ENCODE data around the gene SLC16A14. TPM values are rescaled to one million over a fixed set of nuclear protein-coding genes. Genes with fewer than 3 reads are reported as not detected.

The SLC16A14 gene
- total RNA-seq, 1 experiment from 2014 or later = 7.9 TPM

DNA sequence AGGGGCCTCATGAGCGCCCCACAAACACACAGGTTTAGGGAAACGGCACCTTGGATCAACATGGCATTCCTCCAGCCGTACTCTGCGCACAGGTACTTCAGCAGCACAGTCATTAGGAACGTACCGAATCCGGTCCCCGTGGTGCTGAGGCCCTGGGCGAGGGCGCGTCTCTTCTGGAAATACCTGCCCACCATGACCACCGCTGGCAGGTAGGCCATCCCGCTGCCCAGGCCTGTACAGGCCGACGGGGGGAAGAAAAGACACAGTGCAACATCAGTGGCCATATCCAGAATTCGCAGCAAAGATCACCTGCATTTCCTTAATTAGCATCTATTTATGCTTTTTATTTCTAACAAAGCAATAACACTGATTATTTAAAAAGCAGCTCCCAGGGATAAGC, 22.2 kb downstream of the SLC16A14 start:
- POLR2A ChIA-PET = no interaction called here
- Histone ChIP-seq H3K9ac (ENCODE audit: low read length) (no peak overlapping the region), H3K27ac (ENCODE audit: low read depth, low read length) (no peak overlapping the region), H4K20me1 (ENCODE audit: insufficient read depth) (no peaks in the 10 kb centered on the region), H3K4me2 (ENCODE audit: low read length) (no peak overlapping the region), H3K36me3 (ENCODE audit: control insufficient read depth in 1 of 2, insufficient read depth in 2 of 2, low read length in 2 of 2) (0 out of 4 replicates have a peak, but pooled peaks cover 0 to 5% of the 10 kb centered on the region in 2 experiments), H3K27me3 (ENCODE audit: insufficient read depth, low read length) (no peaks in the 10 kb centered on the region), H2AFZ (ENCODE audit: low read depth, low read length, poor library complexity, severe bottlenecking) (no peak overlapping the region), H3K4me1 (ENCODE audit: control insufficient read depth in 1 of 2, insufficient read depth in 2 of 2, low read length in 2 of 2) (no peaks in the 10 kb centered on the region), H3K9me3 (ENCODE audit: control insufficient read depth in 1 of 2, insufficient read depth in 1 of 2, low read depth in 1 of 2, low read length in 2 of 2) (no peaks in the 10 kb centered on the region), H3K79me2 (ENCODE audit: insufficient read depth, low read length) (no peaks in the 10 kb centered on the region), H3K4me3 (replicated peaks in 1 of 2; ENCODE audit: low read depth in 1 of 2, low read length in 2 of 2) (no peak overlapping the region), H3K9me2 (ENCODE audit: insufficient read depth) (no peaks in the 10 kb centered on the region)
- DNase-seq (ENCODE audit: low read depth, low spot score) (no peak), ATAC-seq (no peak)
- intact Hi-C loops (cut with micrococcal nuclease) = no loop called here
- BruUV-seq (replicated peaks) = no TSS peak
- CTCF ChIA-PET = no interaction called here
- RAD21 ChIA-PET (ENCODE audit: low non-redundant PET in 1 of 2, low total read pairs in 2 of 2, uncharacterized antibody in 2 of 2, unreplicated experiment in 2 of 2) = no interaction called here
- TF ChIP-seq, protein P1, sequence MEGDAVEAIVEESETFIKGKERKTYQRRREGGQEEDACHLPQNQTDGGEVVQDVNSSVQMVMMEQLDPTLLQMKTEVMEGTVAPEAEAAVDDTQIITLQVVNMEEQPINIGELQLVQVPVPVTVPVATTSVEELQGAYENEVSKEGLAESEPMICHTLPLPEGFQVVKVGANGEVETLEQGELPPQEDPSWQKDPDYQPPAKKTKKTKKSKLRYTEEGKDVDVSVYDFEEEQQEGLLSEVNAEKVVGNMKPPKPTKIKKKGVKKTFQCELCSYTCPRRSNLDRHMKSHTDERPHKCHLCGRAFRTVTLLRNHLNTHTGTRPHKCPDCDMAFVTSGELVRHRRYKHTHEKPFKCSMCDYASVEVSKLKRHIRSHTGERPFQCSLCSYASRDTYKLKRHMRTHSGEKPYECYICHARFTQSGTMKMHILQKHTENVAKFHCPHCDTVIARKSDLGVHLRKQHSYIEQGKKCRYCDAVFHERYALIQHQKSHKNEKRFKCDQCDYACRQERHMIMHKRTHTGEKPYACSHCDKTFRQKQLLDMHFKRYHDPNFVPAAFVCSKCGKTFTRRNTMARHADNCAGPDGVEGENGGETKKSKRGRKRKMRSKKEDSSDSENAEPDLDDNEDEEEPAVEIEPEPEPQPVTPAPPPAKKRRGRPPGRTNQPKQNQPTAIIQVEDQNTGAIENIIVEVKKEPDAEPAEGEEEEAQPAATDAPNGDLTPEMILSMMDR (IDR thresholded peaks at IDR 0.05 in 2 of 3, conservative IDR thresholded peaks at IDR 0.05 in 1 of 3; ENCODE audit: borderline replicate concordance in 1 of 3, insufficient read depth in 1 of 3, low read depth in 2 of 3, low read length in 2 of 3) = no peak
- TF ChIP-seq, protein P2, sequence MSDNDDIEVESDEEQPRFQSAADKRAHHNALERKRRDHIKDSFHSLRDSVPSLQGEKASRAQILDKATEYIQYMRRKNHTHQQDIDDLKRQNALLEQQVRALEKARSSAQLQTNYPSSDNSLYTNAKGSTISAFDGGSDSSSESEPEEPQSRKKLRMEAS (IDR thresholded peaks at IDR 0.05) = no peak
- TF ChIP-seq ZNF274 (IDR thresholded peaks at IDR 0.05; ENCODE audit: low read depth, low read length) (no peak), CEBPB (IDR thresholded peaks at IDR 0.05; ENCODE audit: low read depth) (no peak), ELF1 (IDR thresholded peaks at IDR 0.05; ENCODE audit: borderline replicate concordance, low read depth) (no peak), EZH2 (IDR thresholded peaks at IDR 0.05) (no peak), SRF (IDR thresholded peaks at IDR 0.05; ENCODE audit: low read depth) (no peak), EGR1 (IDR thresholded peaks at IDR 0.05; ENCODE audit: low read depth) (no peak), EZH2phosphoT487 (IDR thresholded peaks at IDR 0.05; ENCODE audit: borderline replicate concordance) (no peak), FOSL1 (IDR thresholded peaks at IDR 0.05; ENCODE audit: low read depth) (no peak), TCF7L2 (IDR thresholded peaks at IDR 0.05; ENCODE audit: borderline replicate concordance, extremely low read depth, insufficient read depth, insufficient read length) (no peak), ZFX (IDR thresholded peaks at IDR 0.05) (no peak), SIN3A (IDR thresholded peaks at IDR 0.05; ENCODE audit: low read depth) (no peak), RAD21 (IDR thresholded peaks at IDR 0.05; ENCODE audit: low read depth) (no peak), SP1 (IDR thresholded peaks at IDR 0.05; ENCODE audit: low read depth) (no peak), YY1 (IDR thresholded peaks at IDR 0.05; ENCODE audit: extremely low read depth, insufficient replicate concordance, low read depth, low read length) (no peak), CBX3 (IDR thresholded peaks at IDR 0.05; ENCODE audit: low read depth) (no peak)
- TF ChIP-seq, protein P3, sequence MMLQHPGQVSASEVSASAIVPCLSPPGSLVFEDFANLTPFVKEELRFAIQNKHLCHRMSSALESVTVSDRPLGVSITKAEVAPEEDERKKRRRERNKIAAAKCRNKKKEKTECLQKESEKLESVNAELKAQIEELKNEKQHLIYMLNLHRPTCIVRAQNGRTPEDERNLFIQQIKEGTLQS (IDR thresholded peaks at IDR 0.05) = no peak
- TF ChIP-seq, protein P4, sequence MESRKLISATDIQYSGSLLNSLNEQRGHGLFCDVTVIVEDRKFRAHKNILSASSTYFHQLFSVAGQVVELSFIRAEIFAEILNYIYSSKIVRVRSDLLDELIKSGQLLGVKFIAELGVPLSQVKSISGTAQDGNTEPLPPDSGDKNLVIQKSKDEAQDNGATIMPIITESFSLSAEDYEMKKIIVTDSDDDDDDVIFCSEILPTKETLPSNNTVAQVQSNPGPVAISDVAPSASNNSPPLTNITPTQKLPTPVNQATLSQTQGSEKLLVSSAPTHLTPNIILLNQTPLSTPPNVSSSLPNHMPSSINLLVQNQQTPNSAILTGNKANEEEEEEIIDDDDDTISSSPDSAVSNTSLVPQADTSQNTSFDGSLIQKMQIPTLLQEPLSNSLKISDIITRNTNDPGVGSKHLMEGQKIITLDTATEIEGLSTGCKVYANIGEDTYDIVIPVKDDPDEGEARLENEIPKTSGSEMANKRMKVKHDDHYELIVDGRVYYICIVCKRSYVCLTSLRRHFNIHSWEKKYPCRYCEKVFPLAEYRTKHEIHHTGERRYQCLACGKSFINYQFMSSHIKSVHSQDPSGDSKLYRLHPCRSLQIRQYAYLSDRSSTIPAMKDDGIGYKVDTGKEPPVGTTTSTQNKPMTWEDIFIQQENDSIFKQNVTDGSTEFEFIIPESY (IDR thresholded peaks at IDR 0.05; ENCODE audit: extremely low read depth, insufficient replicate concordance, low read length) = no peak
- TF ChIP-seq, protein P5, sequence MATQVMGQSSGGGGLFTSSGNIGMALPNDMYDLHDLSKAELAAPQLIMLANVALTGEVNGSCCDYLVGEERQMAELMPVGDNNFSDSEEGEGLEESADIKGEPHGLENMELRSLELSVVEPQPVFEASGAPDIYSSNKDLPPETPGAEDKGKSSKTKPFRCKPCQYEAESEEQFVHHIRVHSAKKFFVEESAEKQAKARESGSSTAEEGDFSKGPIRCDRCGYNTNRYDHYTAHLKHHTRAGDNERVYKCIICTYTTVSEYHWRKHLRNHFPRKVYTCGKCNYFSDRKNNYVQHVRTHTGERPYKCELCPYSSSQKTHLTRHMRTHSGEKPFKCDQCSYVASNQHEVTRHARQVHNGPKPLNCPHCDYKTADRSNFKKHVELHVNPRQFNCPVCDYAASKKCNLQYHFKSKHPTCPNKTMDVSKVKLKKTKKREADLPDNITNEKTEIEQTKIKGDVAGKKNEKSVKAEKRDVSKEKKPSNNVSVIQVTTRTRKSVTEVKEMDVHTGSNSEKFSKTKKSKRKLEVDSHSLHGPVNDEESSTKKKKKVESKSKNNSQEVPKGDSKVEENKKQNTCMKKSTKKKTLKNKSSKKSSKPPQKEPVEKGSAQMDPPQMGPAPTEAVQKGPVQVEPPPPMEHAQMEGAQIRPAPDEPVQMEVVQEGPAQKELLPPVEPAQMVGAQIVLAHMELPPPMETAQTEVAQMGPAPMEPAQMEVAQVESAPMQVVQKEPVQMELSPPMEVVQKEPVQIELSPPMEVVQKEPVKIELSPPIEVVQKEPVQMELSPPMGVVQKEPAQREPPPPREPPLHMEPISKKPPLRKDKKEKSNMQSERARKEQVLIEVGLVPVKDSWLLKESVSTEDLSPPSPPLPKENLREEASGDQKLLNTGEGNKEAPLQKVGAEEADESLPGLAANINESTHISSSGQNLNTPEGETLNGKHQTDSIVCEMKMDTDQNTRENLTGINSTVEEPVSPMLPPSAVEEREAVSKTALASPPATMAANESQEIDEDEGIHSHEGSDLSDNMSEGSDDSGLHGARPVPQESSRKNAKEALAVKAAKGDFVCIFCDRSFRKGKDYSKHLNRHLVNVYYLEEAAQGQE (IDR thresholded peaks at IDR 0.05; ENCODE audit: low read depth) = no peak

All from HCT116 (cell line).